Measurements from ENCODE around the gene RRP36. TPM values are rescaled to one million over a fixed set of nuclear protein-coding genes. Genes with fewer than 3 reads are reported as not detected.

RRP36 gene
- total RNA-seq, 1 experiment from 2014 or later = 115 TPM

DNA sequence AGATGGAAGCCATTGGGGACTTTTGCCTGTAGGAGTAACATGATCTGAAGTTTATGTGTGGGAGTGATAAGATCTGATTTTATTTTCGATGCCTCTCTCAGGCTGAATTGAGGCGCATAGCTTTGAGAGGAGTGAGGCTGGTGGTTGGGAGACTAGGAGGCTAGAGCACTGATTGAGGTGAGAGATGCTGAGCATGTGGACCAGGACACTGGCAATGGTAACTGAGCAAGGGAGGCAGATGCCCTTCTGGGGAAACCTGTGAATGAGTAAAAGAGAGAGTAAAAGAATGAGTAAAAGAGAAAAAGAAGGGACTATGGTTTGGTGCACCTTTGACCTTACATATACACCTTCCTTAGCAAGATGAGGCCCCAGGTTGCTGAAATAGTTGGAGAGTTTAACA lies 3.0 kb downstream of the RRP36 start:
- H3K36me3 ChIP-seq (ENCODE audit: insufficient read depth, low read length, poor library complexity, severe bottlenecking) = peaks cover 58% of the 10 kb centered on the region
- H3K4me1 ChIP-seq (ENCODE audit: insufficient read depth, low read length, poor library complexity, severe bottlenecking) = peaks cover 15% of the 10 kb centered on the region
- no peak for DNase-seq (ENCODE audit: low spot score)
- H3K27me3 ChIP-seq (replicated peaks; ENCODE audit: insufficient read depth, low read depth, low read length, poor library complexity) = no peaks in the 10 kb centered on the region
- ChIA-PET CTCF (no interaction called here), POLR2A (ENCODE audit: low non-redundant PET) (no interaction called here)
- H3K27ac ChIP-seq (ENCODE audit: low read depth, low read length, poor library complexity, severe bottlenecking) = no peak overlapping the region
- no peak overlapping the region for H3K4me3 ChIP-seq (ENCODE audit: low read depth, low read length, poor library complexity, severe bottlenecking)
- no peaks in the 10 kb centered on the region for H3K9me3 ChIP-seq (ENCODE audit: low read depth, low read length, poor library complexity, severe bottlenecking)
- no peak for TF ChIP-seq EZH2 (IDR thresholded peaks at IDR 0.05; ENCODE audit: borderline replicate concordance, low read depth, low read length, poor library complexity, severe bottlenecking)
- TF ChIP-seq, protein P1, sequence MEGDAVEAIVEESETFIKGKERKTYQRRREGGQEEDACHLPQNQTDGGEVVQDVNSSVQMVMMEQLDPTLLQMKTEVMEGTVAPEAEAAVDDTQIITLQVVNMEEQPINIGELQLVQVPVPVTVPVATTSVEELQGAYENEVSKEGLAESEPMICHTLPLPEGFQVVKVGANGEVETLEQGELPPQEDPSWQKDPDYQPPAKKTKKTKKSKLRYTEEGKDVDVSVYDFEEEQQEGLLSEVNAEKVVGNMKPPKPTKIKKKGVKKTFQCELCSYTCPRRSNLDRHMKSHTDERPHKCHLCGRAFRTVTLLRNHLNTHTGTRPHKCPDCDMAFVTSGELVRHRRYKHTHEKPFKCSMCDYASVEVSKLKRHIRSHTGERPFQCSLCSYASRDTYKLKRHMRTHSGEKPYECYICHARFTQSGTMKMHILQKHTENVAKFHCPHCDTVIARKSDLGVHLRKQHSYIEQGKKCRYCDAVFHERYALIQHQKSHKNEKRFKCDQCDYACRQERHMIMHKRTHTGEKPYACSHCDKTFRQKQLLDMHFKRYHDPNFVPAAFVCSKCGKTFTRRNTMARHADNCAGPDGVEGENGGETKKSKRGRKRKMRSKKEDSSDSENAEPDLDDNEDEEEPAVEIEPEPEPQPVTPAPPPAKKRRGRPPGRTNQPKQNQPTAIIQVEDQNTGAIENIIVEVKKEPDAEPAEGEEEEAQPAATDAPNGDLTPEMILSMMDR (conservative IDR thresholded peaks at IDR 0.05; ENCODE audit: low read depth, low read length) = no peak
- intact Hi-C loops (cut with micrococcal nuclease; ENCODE audit: unreplicated experiment) = no loop called here
- BruUV-seq (replicated peaks) = TSS peak; percentile 5

DNA sequence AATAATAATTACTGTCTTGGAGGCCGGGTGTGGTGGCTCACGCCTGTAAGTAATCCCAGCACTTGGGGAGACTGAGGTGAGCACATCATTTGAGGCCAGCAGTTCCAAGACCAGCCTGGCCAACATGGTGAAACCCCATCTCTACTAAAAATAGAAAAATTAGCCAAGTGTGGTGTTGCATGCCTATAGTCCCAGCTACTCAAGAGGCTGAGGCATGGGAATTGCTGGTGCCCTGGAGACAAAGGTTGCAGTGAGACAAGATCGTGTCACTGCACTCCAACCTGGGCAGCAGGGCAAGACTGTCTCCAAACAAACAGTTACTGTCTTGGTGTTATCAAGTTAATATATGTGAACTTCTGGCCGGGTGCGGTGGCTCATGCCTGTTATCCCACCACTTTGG lies 4.9 kb downstream of the RRP36 start:
- no peak for TF ChIP-seq EZH2 (IDR thresholded peaks at IDR 0.05; ENCODE audit: borderline replicate concordance, low read depth, low read length, poor library complexity, severe bottlenecking)
- TF ChIP-seq, protein P1 (conservative IDR thresholded peaks at IDR 0.05; ENCODE audit: low read depth, low read length) = no peak
- no peak overlapping the region for H3K27ac ChIP-seq (ENCODE audit: low read depth, low read length, poor library complexity, severe bottlenecking)
- intact Hi-C loops (cut with micrococcal nuclease; ENCODE audit: unreplicated experiment) = no loop called here
- H3K9me3 ChIP-seq (ENCODE audit: low read depth, low read length, poor library complexity, severe bottlenecking) = no peaks in the 10 kb centered on the region
- no TSS peak for BruUV-seq (replicated peaks)
- H3K4me3 ChIP-seq (ENCODE audit: low read depth, low read length, poor library complexity, severe bottlenecking) = no peak overlapping the region
- H3K27me3 ChIP-seq (replicated peaks; ENCODE audit: insufficient read depth, low read depth, low read length, poor library complexity) = no peaks in the 10 kb centered on the region
- DNase-seq (ENCODE audit: low spot score) = no peak
- peaks cover 63% of the 10 kb centered on the region for H3K36me3 ChIP-seq (ENCODE audit: insufficient read depth, low read length, poor library complexity, severe bottlenecking)
- peaks cover 8% of the 10 kb centered on the region for H3K4me1 ChIP-seq (ENCODE audit: insufficient read depth, low read length, poor library complexity, severe bottlenecking)
- ChIA-PET POLR2A (ENCODE audit: low non-redundant PET) (no interaction called here), CTCF (no interaction called here)

DNA sequence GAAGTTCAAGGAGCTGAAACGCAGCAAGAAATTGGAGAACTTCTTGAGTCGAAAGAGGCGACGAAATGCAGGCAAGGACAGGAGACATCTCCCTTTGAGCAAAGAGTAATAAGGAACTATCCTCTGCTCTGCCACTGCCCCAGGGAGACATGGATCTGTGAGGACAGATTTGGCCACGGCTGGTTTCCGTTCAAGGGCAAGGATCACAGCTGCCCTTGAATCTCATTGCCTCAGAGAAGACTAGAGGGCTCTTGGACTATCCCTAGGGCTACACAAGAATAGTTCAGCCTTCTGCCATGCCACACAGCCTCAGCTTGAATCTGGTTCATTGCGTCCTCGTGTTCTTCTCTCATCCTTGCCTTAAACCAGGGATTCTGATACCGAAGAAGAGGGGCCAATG lies 7.7 kb downstream of the RRP36 start:
- Histone ChIP-seq H3K36me3 (ENCODE audit: insufficient read depth, low read length, poor library complexity, severe bottlenecking) (peaks cover 70% of the 10 kb centered on the region), H3K4me3 (ENCODE audit: low read depth, low read length, poor library complexity, severe bottlenecking) (no peak overlapping the region), H3K27me3 (replicated peaks; ENCODE audit: insufficient read depth, low read depth, low read length, poor library complexity) (no peaks in the 10 kb centered on the region), H3K9me3 (ENCODE audit: low read depth, low read length, poor library complexity, severe bottlenecking) (no peaks in the 10 kb centered on the region), H3K4me1 (ENCODE audit: insufficient read depth, low read length, poor library complexity, severe bottlenecking) (no peaks in the 10 kb centered on the region), H3K27ac (ENCODE audit: low read depth, low read length, poor library complexity, severe bottlenecking) (no peak overlapping the region)
- intact Hi-C loops (cut with micrococcal nuclease; ENCODE audit: unreplicated experiment) = no loop called here
- CTCF ChIA-PET = no interaction called here
- POLR2A ChIA-PET (ENCODE audit: low non-redundant PET) = no interaction called here
- no TSS peak for BruUV-seq (replicated peaks)
- no peak for TF ChIP-seq EZH2 (IDR thresholded peaks at IDR 0.05; ENCODE audit: borderline replicate concordance, low read depth, low read length, poor library complexity, severe bottlenecking)
- TF ChIP-seq, protein P1 (conservative IDR thresholded peaks at IDR 0.05; ENCODE audit: low read depth, low read length) = no peak
- no peak for DNase-seq (ENCODE audit: low spot score)
